Measurements from ENCODE around the gene IRF2BPL.

IRF2BPL gene

DNA sequence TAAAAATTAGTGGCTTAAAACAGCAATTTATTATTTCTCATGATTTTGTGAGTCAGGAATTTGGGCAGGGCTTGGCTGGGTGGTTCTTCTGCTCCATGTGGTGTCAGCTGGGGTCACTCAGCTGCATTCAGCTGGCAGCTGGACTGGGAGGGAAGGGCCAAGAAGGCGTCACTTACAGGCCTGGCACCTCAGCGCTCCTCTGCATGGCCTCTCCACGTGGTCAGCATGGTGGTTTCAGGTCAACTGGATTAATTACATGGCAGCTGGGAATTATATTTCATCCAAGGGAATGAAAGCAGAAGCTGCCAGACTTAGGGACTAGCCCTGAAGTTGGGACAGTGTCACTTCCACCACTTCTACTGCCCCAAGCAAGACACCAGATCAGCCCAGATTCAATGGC, 27.5 kb upstream of the IRF2BPL start:
- in situ Hi-C loops (cut with MboI; ENCODE audit: low sequenced_read_pairs), result no loop called here

- in situ Hi-C loops (cut with MboI; ENCODE audit: low sequenced_read_pairs), result no loop called here
Measured at GRCh38 chr14:77055306-77055705, 26.8 kb upstream of the IRF2BPL start.

DNA sequence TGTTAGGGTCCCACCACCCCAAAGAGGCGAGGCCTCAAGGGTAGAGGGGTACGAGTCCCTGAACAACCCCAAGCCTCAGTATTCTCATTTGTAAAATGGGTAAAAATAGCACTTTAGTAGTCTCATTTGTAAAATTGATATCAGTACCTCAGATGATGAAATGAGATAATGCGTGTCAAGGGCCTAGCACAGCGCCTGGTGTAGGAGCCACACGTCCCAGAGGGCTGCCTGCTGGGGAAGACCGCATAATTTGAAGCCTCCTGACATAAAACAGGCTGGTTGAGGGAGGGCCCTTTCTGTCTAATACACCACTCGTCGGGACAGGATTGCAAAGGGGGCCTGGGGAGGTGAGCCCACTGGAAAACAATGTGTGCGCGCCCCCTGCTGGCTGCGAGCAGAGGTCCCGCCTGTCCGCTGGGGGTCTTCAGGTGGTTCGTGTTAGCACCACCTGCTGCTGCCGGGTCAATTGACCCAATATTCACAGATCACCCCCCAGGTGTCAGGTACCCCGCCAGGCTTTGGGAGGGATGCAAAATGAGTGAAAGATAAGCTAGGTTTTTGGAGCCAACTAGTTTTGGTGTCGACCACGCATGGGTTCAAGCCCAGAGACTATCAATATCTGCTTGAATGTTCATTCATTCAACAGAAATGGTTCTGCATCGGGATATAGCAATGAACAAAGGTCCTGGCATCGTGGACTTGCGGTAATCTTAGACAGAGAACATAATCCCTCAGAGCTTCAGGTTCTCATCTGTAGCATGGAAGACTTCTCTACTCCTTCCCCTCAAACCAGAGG, 24.7 kb upstream of the IRF2BPL start:
- in situ Hi-C loops (cut with MboI; ENCODE audit: low sequenced_read_pairs), result no loop called here

DNA sequence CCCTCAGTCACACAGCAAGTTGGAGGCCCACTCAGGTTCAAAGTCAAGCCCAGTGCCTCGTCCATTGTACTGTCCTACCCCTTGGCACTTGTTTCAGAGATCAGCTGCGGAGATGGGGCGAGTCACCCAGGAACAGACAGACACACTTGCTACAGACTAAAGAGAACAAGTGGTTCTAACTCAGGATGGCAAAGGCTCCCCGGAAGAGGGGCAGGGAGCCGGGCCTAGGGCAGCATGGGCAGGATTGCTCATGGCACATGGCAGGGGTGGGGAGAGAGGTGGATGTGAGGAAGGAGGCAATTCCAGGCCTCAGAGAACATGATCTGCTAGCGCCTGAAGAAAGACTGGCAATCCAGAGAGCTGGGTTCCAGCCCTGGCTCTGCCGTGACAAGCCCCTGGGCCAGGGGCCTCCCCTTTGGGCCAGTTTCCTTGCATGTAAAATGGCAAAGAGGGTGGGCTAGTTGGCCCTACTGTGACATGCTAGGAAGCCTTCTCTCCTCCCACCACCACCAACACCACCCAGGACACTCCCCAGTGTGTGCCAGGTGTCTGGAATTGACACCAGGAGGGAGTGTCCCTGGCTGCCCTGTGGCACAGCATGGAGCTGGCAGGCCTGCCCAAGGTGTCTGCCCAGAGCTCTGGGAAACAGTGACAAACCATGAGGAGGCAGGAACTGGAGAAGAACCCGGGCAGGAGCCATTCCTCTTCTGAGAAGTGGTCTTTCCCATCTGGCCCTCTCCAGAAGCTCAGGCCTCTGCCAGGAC, 24.0 kb upstream of the IRF2BPL start:
- in situ Hi-C loops (cut with MboI; ENCODE audit: low sequenced_read_pairs), result no loop called here

GRCh38 chr14:77051116-77051515, 22.6 kb upstream of the IRF2BPL start:
- in situ Hi-C loops (cut with MboI; ENCODE audit: low sequenced_read_pairs), result no loop called here

DNA sequence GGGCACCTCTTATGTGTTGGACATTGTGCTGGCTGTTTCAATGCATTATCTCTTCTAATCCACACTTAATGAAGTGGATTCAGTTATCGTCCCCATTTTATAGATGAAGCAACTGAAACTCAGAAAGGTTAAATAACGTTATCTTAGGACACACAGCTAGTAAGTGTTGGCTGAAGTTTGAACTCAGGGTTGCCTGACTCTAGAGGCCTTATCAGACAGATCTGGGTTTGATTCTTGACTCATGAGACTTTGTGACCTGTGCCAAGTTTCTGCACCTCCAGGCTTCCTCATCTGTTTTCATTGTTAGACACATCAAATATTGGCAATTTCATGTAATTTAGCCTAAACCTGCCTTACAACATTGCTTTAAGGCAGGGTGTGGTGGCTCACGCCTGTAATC, 18.2 kb upstream of the IRF2BPL start:
- in situ Hi-C loops (cut with MboI; ENCODE audit: low sequenced_read_pairs), result no loop called here

- in situ Hi-C loops (cut with MboI; ENCODE audit: low sequenced_read_pairs), result no loop called here
Measured at GRCh38 chr14:77045238-77046162, 17.0 kb upstream of the IRF2BPL start.

- in situ Hi-C loops (cut with MboI; ENCODE audit: low sequenced_read_pairs), result no loop called here
Measured at GRCh38 chr14:77044783-77045237, 16.3 kb upstream of the IRF2BPL start.

- in situ Hi-C loops (cut with MboI; ENCODE audit: low sequenced_read_pairs), result no loop called here
Measured at GRCh38 chr14:77043984-77044485, 15.5 kb upstream of the IRF2BPL start.

DNA sequence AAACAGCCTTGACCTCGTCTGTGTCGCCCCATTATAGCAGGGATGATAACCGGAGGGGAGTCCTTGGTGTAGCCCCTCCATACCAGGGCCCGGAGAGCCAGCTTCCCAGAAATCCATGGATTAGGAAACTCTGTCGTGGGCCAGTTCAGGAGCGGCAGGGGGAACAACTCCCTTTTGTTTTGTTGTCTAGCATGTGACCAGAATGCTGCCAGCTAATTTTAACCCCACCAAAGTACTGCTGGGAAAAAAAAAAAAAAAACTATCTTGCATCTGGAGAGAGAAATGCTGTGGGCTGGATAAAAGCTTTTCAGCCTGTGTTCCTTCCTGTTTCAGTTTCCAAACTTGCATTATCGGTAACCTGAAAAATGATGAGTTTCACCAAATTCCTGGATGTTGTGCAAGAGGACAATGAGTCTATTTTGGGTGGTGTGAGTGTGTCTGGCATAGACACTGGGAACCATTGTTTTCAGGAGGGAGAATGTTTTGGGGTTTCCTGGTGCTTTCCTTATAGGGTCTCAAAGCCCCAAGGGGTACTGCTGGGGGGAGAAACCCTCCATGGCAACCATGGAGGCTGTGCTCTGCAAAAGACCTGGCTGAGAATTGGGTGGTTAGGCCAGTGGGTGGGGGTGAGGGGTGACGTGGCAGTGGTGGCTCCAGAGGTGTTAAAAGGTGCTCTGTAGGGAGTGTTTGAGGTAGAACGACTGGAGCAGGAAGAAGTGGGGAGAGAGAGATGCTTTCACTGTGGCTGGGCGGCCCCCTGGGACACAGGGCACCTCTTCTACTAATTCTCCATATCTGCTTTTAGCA, 14.9 kb upstream of the IRF2BPL start:
- in situ Hi-C loops (cut with MboI; ENCODE audit: low sequenced_read_pairs), result no loop called here

DNA sequence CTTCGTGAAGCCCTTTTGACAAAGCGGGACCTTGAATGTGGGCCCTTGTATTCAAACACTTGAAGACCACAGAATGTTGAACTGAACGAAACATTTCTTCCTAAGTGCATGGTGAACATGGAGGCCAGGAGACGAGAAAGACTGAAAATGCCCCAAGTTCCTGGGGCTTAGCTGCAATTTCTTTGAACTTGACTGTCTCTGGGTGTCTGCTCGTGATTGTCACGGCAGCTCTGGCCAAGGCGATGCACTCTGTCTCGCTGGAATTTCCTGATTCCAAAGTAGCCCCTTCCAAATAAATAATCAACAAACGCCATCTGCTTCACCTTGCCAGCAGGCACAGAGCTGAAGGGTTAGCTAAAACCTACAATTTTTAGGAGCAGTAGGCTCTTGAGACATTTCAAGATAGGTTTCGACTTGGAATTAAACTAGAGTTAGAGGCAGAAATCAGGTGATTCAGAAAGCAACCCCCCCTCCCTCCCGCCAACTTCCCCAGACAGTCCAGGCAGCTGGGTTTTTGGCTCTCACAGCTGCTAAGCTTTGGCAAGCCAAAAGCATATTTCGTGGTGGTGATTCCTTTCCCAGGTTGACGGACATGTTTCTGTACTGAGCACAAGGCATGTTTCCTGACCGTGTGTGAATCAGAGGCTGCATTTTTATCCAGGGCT, 13.5 kb upstream of the IRF2BPL start:
- in situ Hi-C loops (cut with MboI; ENCODE audit: low sequenced_read_pairs), result no loop called here

GRCh38 chr14:77040741-77041653, 12.5 kb upstream of the IRF2BPL start:
- in situ Hi-C loops (cut with MboI; ENCODE audit: low sequenced_read_pairs), result no loop called here

DNA sequence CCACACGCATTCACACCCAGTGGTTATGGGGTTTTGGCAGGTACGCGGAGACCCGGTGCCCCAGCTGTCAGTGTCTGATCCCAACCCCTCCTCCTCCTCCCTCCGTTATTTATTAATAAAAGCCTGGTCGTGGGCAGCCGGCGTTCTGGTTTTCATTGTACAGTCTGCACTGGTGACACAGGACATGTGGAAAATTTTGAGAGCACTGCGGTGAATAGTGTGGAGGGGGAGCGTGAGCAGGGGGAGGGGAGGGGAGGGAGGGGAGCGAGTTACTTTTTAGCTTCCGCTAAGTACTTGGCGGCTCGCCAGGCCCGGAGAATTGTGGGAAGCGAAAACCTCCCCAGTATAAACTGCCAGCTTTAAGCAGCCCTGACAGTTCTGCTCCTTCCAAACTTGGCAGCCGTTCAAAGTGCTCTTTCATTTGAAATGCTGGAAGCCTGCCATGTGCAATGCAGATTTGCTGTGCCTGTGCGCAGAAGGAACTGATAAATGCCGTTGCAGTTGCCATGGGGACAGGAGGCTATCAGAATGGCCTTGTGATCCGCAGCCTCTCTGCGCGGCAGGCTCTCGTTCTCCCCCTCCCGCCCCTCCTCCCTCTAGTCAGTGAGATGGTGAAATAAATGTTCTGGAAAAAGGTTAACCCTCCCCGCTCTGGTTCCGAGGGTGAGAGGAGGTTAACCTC, 11.7 kb upstream of the IRF2BPL start:
- in situ Hi-C loops (cut with MboI; ENCODE audit: low sequenced_read_pairs), result no loop called here

GRCh38 chr14:77039285-77040058, 11.0 kb upstream of the IRF2BPL start:
- in situ Hi-C loops (cut with MboI; ENCODE audit: low sequenced_read_pairs), result no loop called here

- in situ Hi-C loops (cut with MboI; ENCODE audit: low sequenced_read_pairs), result no loop called here
Measured at GRCh38 chr14:77037938-77038568, 9.5 kb upstream of the IRF2BPL start.

DNA sequence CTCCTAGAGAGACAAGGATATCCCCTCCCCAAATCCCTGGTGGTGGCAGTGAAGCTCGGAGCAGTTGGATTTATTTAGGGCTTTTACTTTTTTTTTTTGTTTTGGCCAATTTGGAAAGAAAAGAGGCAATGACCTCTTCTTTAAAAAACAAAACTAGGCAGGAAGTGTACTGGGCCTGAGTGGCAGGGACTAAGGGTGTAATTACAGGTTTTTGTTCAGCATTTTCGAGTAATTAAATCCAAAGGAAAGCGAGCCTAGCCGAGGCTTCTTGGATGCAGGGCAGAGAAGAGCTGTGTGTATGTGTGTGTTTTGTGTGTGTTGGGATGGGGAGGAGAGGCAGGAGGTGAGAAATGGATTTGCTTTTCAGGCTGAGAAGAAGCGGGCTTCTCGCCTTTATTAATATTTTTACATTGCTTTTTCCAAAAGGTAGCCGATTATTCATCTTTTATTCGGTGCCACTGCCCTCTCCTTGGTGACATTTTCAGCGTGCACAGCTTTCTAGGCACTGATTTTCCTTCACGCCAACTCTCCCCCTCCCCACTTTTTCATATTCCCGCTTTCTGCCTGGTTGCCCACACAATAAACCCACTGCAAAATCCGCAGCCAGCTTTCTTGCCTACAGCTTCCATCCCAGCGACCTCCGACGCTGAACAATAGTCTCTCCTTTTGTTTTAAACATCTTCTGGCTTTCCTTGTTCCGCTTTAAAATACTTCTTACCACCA, 8.9 kb upstream of the IRF2BPL start:
- in situ Hi-C loops (cut with MboI; ENCODE audit: low sequenced_read_pairs), result no loop called here
